HS-5 (cell line): ENCODE results near the gene MEG3.

Experiments used
- DNase-seq: peaks from one replicate; pipeline ENCODE4 v3.0.0-alpha.2; 2012; ENCODE audit warnings: low read depth

MEG3 gene

GRCh38 chr14:100849115-100849781 is 23.3 kb downstream of the MEG3 start:
- no peak for DNase-seq

GRCh38 chr14:100850841-100851585 is 25.1 kb downstream of the MEG3 start:
- no peak for DNase-seq

- DNase-seq = no peak
These were observed 25.6 kb downstream of the MEG3 start for GRCh38 chr14:100851586-100851916.

GRCh38 chr14:100851946-100852620 is 26.2 kb downstream of the MEG3 start:
- no peak for DNase-seq

GRCh38 chr14:100854435-100854834 is 28.5 kb downstream of the MEG3 start:
- DNase-seq = no peak

GRCh38 chr14:100855256-100855930 is 29.5 kb downstream of the MEG3 start:
- DNase-seq = no peak

GRCh38 chr14:100856056-100856950 is 30.4 kb downstream of the MEG3 start:
- no peak for DNase-seq

- no peak for DNase-seq
These were observed 31.5 kb downstream of the MEG3 start for GRCh38 chr14:100857233-100857922.

- DNase-seq = no peak
These were observed 32.3 kb downstream of the MEG3 start for GRCh38 chr14:100857923-100858837.

- DNase-seq = no peak
These were observed 32.9 kb downstream of the MEG3 start for GRCh38 chr14:100858838-100859220.

- no peak for DNase-seq
These were observed 33.9 kb downstream of the MEG3 start for GRCh38 chr14:100859781-100860180.

GRCh38 chr14:100860556-100861187 is 34.8 kb downstream of the MEG3 start:
- no peak for DNase-seq

- no peak for DNase-seq
These were observed 35.4 kb downstream of the MEG3 start for GRCh38 chr14:100861188-100861936.

GRCh38 chr14:100861937-100862247 is 36.0 kb downstream of the MEG3 start:
- DNase-seq = no peak

- DNase-seq = no peak
These were observed 36.4 kb downstream of the MEG3 start for GRCh38 chr14:100862277-100862676.

- DNase-seq = no peak
These were observed 36.9 kb downstream of the MEG3 start for GRCh38 chr14:100862793-100863192.

GRCh38 chr14:100864206-100864605 is 38.3 kb downstream of the MEG3 start:
- DNase-seq = no peak

- no peak for DNase-seq
These were observed 39.2 kb downstream of the MEG3 start for GRCh38 chr14:100864960-100865681.
